ENCODE measurements around the gene ANLN.
"Not testable (repeated sequence)": the region's sequence is repeated elsewhere in the genome, so short reads cannot be mapped to it uniquely, and the experiment has no call there.

The ANLN gene

GRCh38 chr7:36487756-36488336, 98.2 kb downstream of the ANLN start:
- TF ChIP-seq CTCF (IDR thresholded peaks at IDR 0.05; ENCODE audit: insufficient read depth, missing control alignments) = peak; percentile 92
- DNase-seq (ENCODE audit: insufficient read length, low spot score) = no peak
- peak; percentile 96 for FAIRE-seq

GRCh38 chr7:36488672-36489071, 99.0 kb downstream of the ANLN start:
- FAIRE-seq; DNase-seq (ENCODE audit: insufficient read length, low spot score): not testable (repeated sequence)

- TF ChIP-seq CTCF (IDR thresholded peaks at IDR 0.05; ENCODE audit: insufficient read depth, missing control alignments) = no peak
- DNase-seq (ENCODE audit: insufficient read length, low spot score) = no peak
- no peak for FAIRE-seq
Observed at GRCh38 chr7:36490419-36490830, 100.8 kb downstream of the ANLN start.

GRCh38 chr7:36491317-36491716, 101.7 kb downstream of the ANLN start:
- FAIRE-seq (no peak), DNase-seq (ENCODE audit: insufficient read length, low spot score) (no peak)

GRCh38 chr7:36496576-36496975, 106.9 kb downstream of the ANLN start:
- DNase-seq (ENCODE audit: insufficient read length, low spot score) = no peak
- TF ChIP-seq CTCF (IDR thresholded peaks at IDR 0.05; ENCODE audit: insufficient read depth, missing control alignments) = no peak
- FAIRE-seq = no peak

More at GRCh38 chr7:36491317-36491716, 101.7 kb downstream of the ANLN start:
- no peak for TF ChIP-seq CTCF (IDR thresholded peaks at IDR 0.05; ENCODE audit: insufficient read depth, missing control alignments)

- not testable (repeated sequence) for DNase-seq (ENCODE audit: insufficient read length, low spot score); FAIRE-seq
Observed at GRCh38 chr7:36497176-36497575, 107.5 kb downstream of the ANLN start.

- DNase-seq (ENCODE audit: insufficient read length, low spot score) = no peak
- no peak for FAIRE-seq
- no peak for TF ChIP-seq CTCF (IDR thresholded peaks at IDR 0.05; ENCODE audit: insufficient read depth, missing control alignments)
Observed at GRCh38 chr7:36497775-36498174, 108.1 kb downstream of the ANLN start.
